ENCODE data around the gene PSMD1.

Gene PSMD1

GRCh38 chr2:231144896-231145295, 88.2 kb downstream of the PSMD1 start:
- Histone ChIP-seq H3K36me3 (ENCODE audit: insufficient read depth, low read length) (peaks cover 59% of the 10 kb centered on the region), H3K27ac (ENCODE audit: low read length) (no peak overlapping the region)
- ATAC-seq (ENCODE audit: insufficient read depth, low read depth): no peak

GRCh38 chr2:231146665-231147064, 90.0 kb downstream of the PSMD1 start:
- DNase-seq (no peak), ATAC-seq (ENCODE audit: insufficient read depth, low read depth) (no peak)
- no peak for TF ChIP-seq CTCF (IDR thresholded peaks at IDR 0.05; ENCODE audit: borderline replicate concordance, extremely low read depth, low read length, poor library complexity, severe bottlenecking)
- no peak for TF ChIP-seq EZH2 (IDR thresholded peaks at IDR 0.05; ENCODE audit: borderline replicate concordance, low read depth, low read length, severe bottlenecking)
- no peak overlapping the region for H3K4me3 ChIP-seq (ENCODE audit: low read depth in 1 of 2, low read length in 2 of 2)
- H3K9me3 ChIP-seq (ENCODE audit: insufficient read depth, low read length, severe bottlenecking): no peaks in the 10 kb centered on the region
- H3K4me2 ChIP-seq (ENCODE audit: insufficient read depth, low read length): no peak overlapping the region
- H3K79me2 ChIP-seq (ENCODE audit: insufficient read depth, low read length): no peaks in the 10 kb centered on the region
- H3K36me3 ChIP-seq (ENCODE audit: insufficient read depth, low read length): peaks cover 63% of the 10 kb centered on the region
- H3K4me1 ChIP-seq (ENCODE audit: insufficient read depth, low read length): no peaks in the 10 kb centered on the region
- H4K20me1 ChIP-seq (ENCODE audit: insufficient read depth, low read length): no peaks in the 10 kb centered on the region
- no peak overlapping the region for H3K27ac ChIP-seq (ENCODE audit: low read length)
- H2AFZ ChIP-seq (ENCODE audit: low read depth, low read length): no peak overlapping the region
- no peaks in the 10 kb centered on the region for H3K27me3 ChIP-seq (ENCODE audit: insufficient read depth, low read length, poor library complexity)
- no peak overlapping the region for H3K9ac ChIP-seq (ENCODE audit: low read depth, low read length)

More at GRCh38 chr2:231144896-231145295, 88.2 kb downstream of the PSMD1 start:
- DNase-seq: no peak
- Histone ChIP-seq H3K27me3 (ENCODE audit: insufficient read depth, low read length, poor library complexity) (no peaks in the 10 kb centered on the region), H4K20me1 (ENCODE audit: insufficient read depth, low read length) (no peaks in the 10 kb centered on the region), H3K4me3 (ENCODE audit: low read depth in 1 of 2, low read length in 2 of 2) (no peak overlapping the region), H3K79me2 (ENCODE audit: insufficient read depth, low read length) (no peaks in the 10 kb centered on the region), H3K9me3 (ENCODE audit: insufficient read depth, low read length, severe bottlenecking) (no peaks in the 10 kb centered on the region), H3K9ac (ENCODE audit: low read depth, low read length) (no peak overlapping the region), H3K4me1 (ENCODE audit: insufficient read depth, low read length) (no peaks in the 10 kb centered on the region), H2AFZ (ENCODE audit: low read depth, low read length) (no peak overlapping the region), H3K4me2 (ENCODE audit: insufficient read depth, low read length) (no peak overlapping the region)
- TF ChIP-seq CTCF (IDR thresholded peaks at IDR 0.05; ENCODE audit: borderline replicate concordance, extremely low read depth, low read length, poor library complexity, severe bottlenecking): no peak
- no peak for TF ChIP-seq EZH2 (IDR thresholded peaks at IDR 0.05; ENCODE audit: borderline replicate concordance, low read depth, low read length, severe bottlenecking)

GRCh38 chr2:231152800-231153557, 96.3 kb downstream of the PSMD1 start:
- no peaks in the 10 kb centered on the region for H3K27me3 ChIP-seq (ENCODE audit: insufficient read depth, low read length, poor library complexity)
- no peaks in the 10 kb centered on the region for H3K4me1 ChIP-seq (ENCODE audit: insufficient read depth, low read length)
- no peaks in the 10 kb centered on the region for H3K79me2 ChIP-seq (ENCODE audit: insufficient read depth, low read length)
- no peak overlapping the region for H3K9ac ChIP-seq (ENCODE audit: low read depth, low read length)
- TF ChIP-seq EZH2 (IDR thresholded peaks at IDR 0.05; ENCODE audit: borderline replicate concordance, low read depth, low read length, severe bottlenecking) (no peak), CTCF (IDR thresholded peaks at IDR 0.05; ENCODE audit: borderline replicate concordance, extremely low read depth, low read length, poor library complexity, severe bottlenecking) (no peak)
- H3K9me3 ChIP-seq (ENCODE audit: insufficient read depth, low read length, severe bottlenecking): no peaks in the 10 kb centered on the region
- H4K20me1 ChIP-seq (ENCODE audit: insufficient read depth, low read length): no peaks in the 10 kb centered on the region
- no peak for ATAC-seq (ENCODE audit: insufficient read depth, low read depth)
- H3K36me3 ChIP-seq (ENCODE audit: insufficient read depth, low read length): peaks cover 74% of the 10 kb centered on the region
- DNase-seq: no peak
- H2AFZ ChIP-seq (ENCODE audit: low read depth, low read length): no peak overlapping the region
- H3K27ac ChIP-seq (ENCODE audit: low read length): no peak overlapping the region
- H3K4me3 ChIP-seq (ENCODE audit: low read depth in 1 of 2, low read length in 2 of 2): no peak overlapping the region
- H3K4me2 ChIP-seq (ENCODE audit: insufficient read depth, low read length): no peak overlapping the region

Measured in DND-41 (cell line).